Neural progenitor cell (in vitro differentiated cells): ENCODE results near the gene VWA3A.
"Not testable (repeated sequence)": the region's sequence is repeated elsewhere in the genome, so short reads cannot be mapped to it uniquely, and the experiment has no call there.

Experiments used
- EZH2 ChIP-seq: fragments of 200-600 bp; sonication (generic); IDR thresholded peaks from 2 replicates; pipeline ENCODE4 v1.6.1; 2017; ENCODE audit warnings: antibody characterized with exemption, mild to moderate bottlenecking, moderate library complexity
- EZH2phosphoT487 ChIP-seq: fragments of 200-600 bp; sonication (generic); IDR thresholded peaks from 2 replicates; pipeline ENCODE4 v1.6.1; 2017; ENCODE audit warnings: antibody characterized with exemption
- TF ChIP-seq, protein P1 (sequence below): fragments of 200-600 bp; sonication (generic); IDR thresholded peaks from 2 replicates; pipeline ENCODE4 v1.5.1; 2017; ENCODE audit warnings: antibody characterized with exemption, mild to moderate bottlenecking

DNA sequence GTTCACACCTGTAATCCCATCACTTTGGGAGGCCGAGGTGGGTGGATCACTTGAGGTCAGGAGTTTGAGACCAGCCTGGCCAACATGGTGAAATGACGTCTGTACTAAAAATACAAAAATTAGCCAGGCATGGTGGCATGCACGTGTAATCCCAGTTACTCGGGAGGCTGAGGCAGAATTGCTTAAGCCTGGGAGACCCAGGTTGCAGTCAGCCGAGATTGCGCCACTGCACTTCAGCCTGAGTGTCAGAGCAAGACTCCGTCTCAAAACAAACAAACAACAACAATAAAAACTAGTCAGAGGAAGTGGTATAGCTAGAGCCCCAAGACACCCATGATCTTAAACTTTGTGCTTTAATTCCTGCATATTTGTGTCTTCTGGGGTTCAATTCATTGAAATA is 60.7 kb downstream of the VWA3A start:
- not testable (repeated sequence) for TF ChIP-seq EZH2, EZH2phosphoT487
- TF ChIP-seq, protein P1, sequence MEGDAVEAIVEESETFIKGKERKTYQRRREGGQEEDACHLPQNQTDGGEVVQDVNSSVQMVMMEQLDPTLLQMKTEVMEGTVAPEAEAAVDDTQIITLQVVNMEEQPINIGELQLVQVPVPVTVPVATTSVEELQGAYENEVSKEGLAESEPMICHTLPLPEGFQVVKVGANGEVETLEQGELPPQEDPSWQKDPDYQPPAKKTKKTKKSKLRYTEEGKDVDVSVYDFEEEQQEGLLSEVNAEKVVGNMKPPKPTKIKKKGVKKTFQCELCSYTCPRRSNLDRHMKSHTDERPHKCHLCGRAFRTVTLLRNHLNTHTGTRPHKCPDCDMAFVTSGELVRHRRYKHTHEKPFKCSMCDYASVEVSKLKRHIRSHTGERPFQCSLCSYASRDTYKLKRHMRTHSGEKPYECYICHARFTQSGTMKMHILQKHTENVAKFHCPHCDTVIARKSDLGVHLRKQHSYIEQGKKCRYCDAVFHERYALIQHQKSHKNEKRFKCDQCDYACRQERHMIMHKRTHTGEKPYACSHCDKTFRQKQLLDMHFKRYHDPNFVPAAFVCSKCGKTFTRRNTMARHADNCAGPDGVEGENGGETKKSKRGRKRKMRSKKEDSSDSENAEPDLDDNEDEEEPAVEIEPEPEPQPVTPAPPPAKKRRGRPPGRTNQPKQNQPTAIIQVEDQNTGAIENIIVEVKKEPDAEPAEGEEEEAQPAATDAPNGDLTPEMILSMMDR = not testable (repeated sequence)
